Measurements from ENCODE around the gene XXYLT1.
A peak's percentile ranks its signal among the peaks of the same experiment; 100 is the strongest.

XXYLT1 gene

GRCh38 chr3:195181741-195182469, 89.1 kb downstream of the XXYLT1 start:
- CTCF ChIA-PET = interaction anchor here (1.2 to 5.4 kb wide), 7 partner anchors 8 to 76 kb away, joined by 3 to 21 read pairs (median 6); no protein-coding TSS in a partner anchor
- 97% methylated on average over 6 of the region's 7 CpGs for WGBS (ENCODE audit: insufficient coverage)
- POLR2A ChIA-PET = interaction anchor here (2.1 kb wide), 1 partner anchor 27 kb away, joined by 6 read pairs; no protein-coding TSS in a partner anchor
- DNase-seq = no peak
- Histone ChIP-seq H3K4me1 (ENCODE audit: control extremely low read depth in 1 of 4, control insufficient read depth in 4 of 4, insufficient read depth in 4 of 4, low read length in 3 of 4) (peaks cover 7 to 77% (median 74%) of the 10 kb centered on the region in 4 experiments), H3K27me3 (replicated peaks in 2 of 5; ENCODE audit: control insufficient read depth in 4 of 5, insufficient read depth in 5 of 5, low read length in 4 of 5) (no peaks in the 10 kb centered on the region), H3K9me3 (ENCODE audit: control extremely low read depth in 1 of 5, control insufficient read depth in 4 of 5, insufficient read depth in 2 of 5, low read depth in 1 of 5, low read length in 4 of 5) (no peaks in the 10 kb centered on the region), H3K27ac (ENCODE audit: insufficient read depth in 1 of 2, low read depth in 1 of 2, low read length in 2 of 2, poor library complexity in 1 of 2, severe bottlenecking in 2 of 2) (peak overlapping the region in 1 of 2 experiments; percentile 89), H3K36me3 (ENCODE audit: control insufficient read depth in 4 of 4, insufficient read depth in 4 of 4, low read length in 3 of 4) (no peaks in the 10 kb centered on the region), H3K4me3 (ENCODE audit: control insufficient read depth in 1 of 7, extremely low read depth in 1 of 7, insufficient read depth in 4 of 7, low read depth in 2 of 7, low read length in 6 of 7) (no peak overlapping the region)

GRCh38 chr3:195181113-195181498, 89.9 kb downstream of the XXYLT1 start:
- Histone ChIP-seq H3K36me3 (ENCODE audit: control insufficient read depth in 4 of 4, insufficient read depth in 4 of 4, low read length in 3 of 4) (no peaks in the 10 kb centered on the region), H3K27ac (ENCODE audit: insufficient read depth in 1 of 2, low read depth in 1 of 2, low read length in 2 of 2, poor library complexity in 1 of 2, severe bottlenecking in 2 of 2) (peak overlapping the region in 1 of 2 experiments; percentile 89), H3K9me3 (ENCODE audit: control extremely low read depth in 1 of 5, control insufficient read depth in 4 of 5, insufficient read depth in 2 of 5, low read depth in 1 of 5, low read length in 4 of 5) (no peaks in the 10 kb centered on the region), H3K27me3 (replicated peaks in 2 of 5; ENCODE audit: control insufficient read depth in 4 of 5, insufficient read depth in 5 of 5, low read length in 4 of 5) (no peaks in the 10 kb centered on the region), H3K4me3 (ENCODE audit: control insufficient read depth in 1 of 7, extremely low read depth in 1 of 7, insufficient read depth in 4 of 7, low read depth in 2 of 7, low read length in 6 of 7) (peak overlapping the region in 1 of 7 experiments; percentile 43), H3K4me1 (ENCODE audit: control extremely low read depth in 1 of 4, control insufficient read depth in 4 of 4, insufficient read depth in 4 of 4, low read length in 3 of 4) (peaks cover 7 to 81% (median 72%) of the 10 kb centered on the region in 4 experiments)
- ChIA-PET CTCF (interaction anchor here (0.7 to 5.4 kb wide), 8 partner anchors 7 to 77 kb away, joined by 3 to 21 read pairs (median 6); no protein-coding TSS in a partner anchor), POLR2A (interaction anchor here (0.8 to 2.1 kb wide), 4 partner anchors 19 to 70 kb away, joined by 3 to 6 read pairs (median 3); no protein-coding TSS in a partner anchor)
- no peak for DNase-seq
- WGBS (ENCODE audit: insufficient coverage) = 77% methylated on average over 9 of the region's 9 CpGs

GRCh38 chr3:195180490-195181112, 90.4 kb downstream of the XXYLT1 start:
- Histone ChIP-seq H3K27ac (ENCODE audit: insufficient read depth in 1 of 2, low read depth in 1 of 2, low read length in 2 of 2, poor library complexity in 1 of 2, severe bottlenecking in 2 of 2) (peak overlapping the region in 1 of 2 experiments; percentile 89), H3K4me3 (ENCODE audit: control insufficient read depth in 1 of 7, extremely low read depth in 1 of 7, insufficient read depth in 4 of 7, low read depth in 2 of 7, low read length in 6 of 7) (peak overlapping the region in 2 of 7 experiments; percentile 27 to 52), H3K36me3 (ENCODE audit: control insufficient read depth in 4 of 4, insufficient read depth in 4 of 4, low read length in 3 of 4) (peaks cover 0 to 1% (median 0%) of the 10 kb centered on the region in 4 experiments), H3K9me3 (ENCODE audit: control extremely low read depth in 1 of 5, control insufficient read depth in 4 of 5, insufficient read depth in 2 of 5, low read depth in 1 of 5, low read length in 4 of 5) (no peaks in the 10 kb centered on the region), H3K4me1 (ENCODE audit: control extremely low read depth in 1 of 4, control insufficient read depth in 4 of 4, insufficient read depth in 4 of 4, low read length in 3 of 4) (peaks cover 7 to 79% (median 69%) of the 10 kb centered on the region in 4 experiments), H3K27me3 (replicated peaks in 2 of 5; ENCODE audit: control insufficient read depth in 4 of 5, insufficient read depth in 5 of 5, low read length in 4 of 5) (no peaks in the 10 kb centered on the region)
- 59% methylated on average over 15 of the region's 17 CpGs for WGBS (ENCODE audit: insufficient coverage)
- DNase-seq = no peak
- POLR2A ChIA-PET = interaction anchor here (0.8 to 1.2 kb wide), 3 partner anchors 19 to 70 kb away, joined by 3 read pairs; no protein-coding TSS in a partner anchor
- CTCF ChIA-PET = interaction anchor here (0.6 to 5.4 kb wide), 11 partner anchors 8 to 85 kb away, joined by 3 to 21 read pairs (median 3); no protein-coding TSS in a partner anchor

- 23% methylated on average over 20 of the region's 24 CpGs for WGBS (ENCODE audit: insufficient coverage)
- CTCF ChIA-PET = interaction anchor here (0.6 to 5.4 kb wide), 14 partner anchors 8 to 84 kb away, joined by 3 to 21 read pairs (median 3); no protein-coding TSS in a partner anchor
- POLR2A ChIA-PET = interaction anchor here (0.8 to 1.2 kb wide), 3 partner anchors 20 to 71 kb away, joined by 3 read pairs; no protein-coding TSS in a partner anchor
- Histone ChIP-seq H3K4me1 (ENCODE audit: control extremely low read depth in 1 of 4, control insufficient read depth in 4 of 4, insufficient read depth in 4 of 4, low read length in 3 of 4) (peaks cover 7 to 84% (median 70%) of the 10 kb centered on the region in 4 experiments), H3K4me3 (ENCODE audit: control insufficient read depth in 1 of 7, extremely low read depth in 1 of 7, insufficient read depth in 4 of 7, low read depth in 2 of 7, low read length in 6 of 7) (peak overlapping the region in 4 of 7 experiments; percentile 2 to 52 (median 42)), H3K27ac (ENCODE audit: insufficient read depth in 1 of 2, low read depth in 1 of 2, low read length in 2 of 2, poor library complexity in 1 of 2, severe bottlenecking in 2 of 2) (peak overlapping the region; percentile 27 to 89), H3K27me3 (replicated peaks in 2 of 5; ENCODE audit: control insufficient read depth in 4 of 5, insufficient read depth in 5 of 5, low read length in 4 of 5) (no peaks in the 10 kb centered on the region), H3K36me3 (ENCODE audit: control insufficient read depth in 4 of 4, insufficient read depth in 4 of 4, low read length in 3 of 4) (peaks cover 0 to 8% (median 0%) of the 10 kb centered on the region in 4 experiments), H3K9me3 (ENCODE audit: control extremely low read depth in 1 of 5, control insufficient read depth in 4 of 5, insufficient read depth in 2 of 5, low read depth in 1 of 5, low read length in 4 of 5) (no peaks in the 10 kb centered on the region)
- peak in 1 of 3 donors; percentile 56 for DNase-seq
Observed at GRCh38 chr3:195179776-195180489, 91.0 kb downstream of the XXYLT1 start.

GRCh38 chr3:195178124-195178910, 92.6 kb downstream of the XXYLT1 start:
- ChIA-PET POLR2A (interaction anchor here (0.6 to 2.1 kb wide), 9 partner anchors 9 to 491 kb away, joined by 3 to 11 read pairs (median 3); no protein-coding TSS in a partner anchor), CTCF (interaction anchor here (0.9 to 5.4 kb wide), 11 partner anchors 10 to 63 kb away, joined by 3 to 21 read pairs (median 6); no protein-coding TSS in a partner anchor)
- peak; percentile 87 to 97 (median 97) for DNase-seq
- Histone ChIP-seq H3K27me3 (replicated peaks in 2 of 5; ENCODE audit: control insufficient read depth in 4 of 5, insufficient read depth in 5 of 5, low read length in 4 of 5) (no peaks in the 10 kb centered on the region), H3K9me3 (ENCODE audit: control extremely low read depth in 1 of 5, control insufficient read depth in 4 of 5, insufficient read depth in 2 of 5, low read depth in 1 of 5, low read length in 4 of 5) (no peaks in the 10 kb centered on the region), H3K27ac (ENCODE audit: insufficient read depth in 1 of 2, low read depth in 1 of 2, low read length in 2 of 2, poor library complexity in 1 of 2, severe bottlenecking in 2 of 2) (peak overlapping the region; percentile 73 to 89), H3K4me3 (ENCODE audit: control insufficient read depth in 1 of 7, extremely low read depth in 1 of 7, insufficient read depth in 4 of 7, low read depth in 2 of 7, low read length in 6 of 7) (peak overlapping the region in 5 of 7 experiments; percentile 28 to 63 (median 44)), H3K36me3 (ENCODE audit: control insufficient read depth in 4 of 4, insufficient read depth in 4 of 4, low read length in 3 of 4) (peaks cover 0 to 11% (median 0%) of the 10 kb centered on the region in 4 experiments), H3K4me1 (ENCODE audit: control extremely low read depth in 1 of 4, control insufficient read depth in 4 of 4, insufficient read depth in 4 of 4, low read length in 3 of 4) (peaks cover 7 to 97% (median 82%) of the 10 kb centered on the region in 4 experiments)
- WGBS (ENCODE audit: insufficient coverage) = 24% methylated on average over 12 of the region's 17 CpGs
